PC-3 (cell line): ENCODE data around the gene AP4E1. TPM values are rescaled to one million over a fixed set of nuclear protein-coding genes. Genes with fewer than 3 reads are reported as not detected.

ENCODE experiments used
- ATAC-seq: fragments of 200-7000 bp; cut with Tn5 transposase; 2 replicates; pipeline ENCODE4 v1.9.1; 2020; ENCODE audit warnings: mild to moderate bottlenecking, moderate library complexity
- BruUV-seq: library from RNA; stranded (reverse); fragments of 400-500 nt; replicated peaks from 2 replicates; lab custom pipeline; 2021; lab: Mats Ljungman, UMichigan
- CTCF ChIA-PET: fragments of 300-600 bp; sonication (Branson Sonifier 250); formaldehyde crosslinking; loops from one replicate; lab custom pipeline; 2022; ENCODE audit warnings: antibody characterized with exemption; lab: Charles Lee
- POLR2A ChIA-PET: fragments of 300-600 bp; sonication (Branson Sonifier 250); formaldehyde crosslinking; loops from one replicate; lab custom pipeline; 2022; ENCODE audit warnings: antibody characterized with exemption; ENCODE audit not compliant: unreplicated experiment; lab: Charles Lee
- DNase-seq: peaks from one replicate; pipeline ENCODE4 v3.0.0-alpha.2; 2015
- H2AFZ ChIP-seq: fragments of 300-600 bp; sonication (generic); 2 replicates; pipeline ENCODE4 v1.6.0; 2016; ENCODE audit warnings: antibody characterized with exemption, low read length
- H3F3A ChIP-seq: fragments of 300-600 bp; sonication (generic); one replicate; pipeline ENCODE4 v1.6.0; 2017; ENCODE audit warnings: antibody characterized with exemption, low read length, control low read depth, mild to moderate bottlenecking; ENCODE audit not compliant: unreplicated experiment
- H3K27ac ChIP-seq: fragments of 300-600 bp; sonication (generic); 2 replicates; pipeline ENCODE4 v1.5.1; 2016; ENCODE audit warnings: mild to moderate bottlenecking, low read length
- H3K27me3 ChIP-seq: fragments of 300-600 bp; sonication (generic); 2 replicates; pipeline ENCODE4 v1.6.1; 2016; ENCODE audit warnings: low read length, mixed read lengths
- H3K36me3 ChIP-seq: fragments of 300-600 bp; sonication (generic); 2 replicates; pipeline ENCODE4 v1.6.1; 2016; ENCODE audit warnings: low read depth, mixed run types, low read length, mixed read lengths
- H3K4me1 ChIP-seq: fragments of 300-600 bp; sonication (generic); 2 replicates; pipeline ENCODE4 v1.5.1; 2016; ENCODE audit warnings: low read length; ENCODE audit not compliant: insufficient read depth
- H3K4me2 ChIP-seq: fragments of 300-600 bp; sonication (generic); 2 replicates; pipeline ENCODE4 v1.6.0; 2016; ENCODE audit warnings: low read length
- H3K4me3 ChIP-seq: fragments of 300-600 bp; sonication (generic); 2 replicates; pipeline ENCODE4 v1.5.1; 2016; ENCODE audit warnings: mild to moderate bottlenecking, low read length, mixed read lengths
- H3K79me2 ChIP-seq: fragments of 300-600 bp; sonication (generic); 2 replicates; pipeline ENCODE4 v1.6.1; 2017; ENCODE audit warnings: low read length, mixed read lengths
- H3K9ac ChIP-seq: fragments of 300-600 bp; sonication (generic); 2 replicates; pipeline ENCODE4 v1.6.0; 2016; ENCODE audit warnings: mild to moderate bottlenecking, low read length
- H3K9me2 ChIP-seq: fragments of 300-600 bp; sonication (generic); replicated peaks from 2 replicates; pipeline ENCODE4 v1.6.1; 2016; ENCODE audit warnings: mixed run types, low read length, mixed read lengths
- H3K9me3 ChIP-seq: fragments of 300-600 bp; sonication (generic); 2 replicates; pipeline ENCODE4 v1.6.1; 2016; ENCODE audit warnings: low read length, mixed read lengths
- H4K20me1 ChIP-seq: fragments of 300-600 bp; sonication (generic); 2 replicates; pipeline ENCODE4 v1.6.1; 2016; ENCODE audit warnings: low read length, mixed read lengths
- EZH2 ChIP-seq: fragments of 300-600 bp; sonication (generic); IDR thresholded peaks from one replicate; pipeline ENCODE4 v1.6.1; 2017; ENCODE audit warnings: antibody characterized with exemption, mild to moderate bottlenecking, low read length; ENCODE audit not compliant: unreplicated experiment
- EZH2phosphoT487 ChIP-seq: fragments of 300-600 bp; sonication (generic); IDR thresholded peaks from 2 replicates; pipeline ENCODE4 v1.6.1; 2018; ENCODE audit warnings: mild to moderate bottlenecking, antibody characterized with exemption, low read length, borderline replicate concordance
- intact Hi-C: fragments of 100-400 bp; cut with micrococcal nuclease; formaldehyde crosslinking; loops from 2 replicates; pipeline ENCODE4 v1.9.0; 2023
- total RNA-seq: library from RNA; depleted of rRNA; stranded (reverse); fragments of >200 nt; gene quantifications from 2 replicates; pipeline ENCODE4 v1.2.3, GENCODE V29; 2014
- TF ChIP-seq, protein P1 (sequence below): fragments of 300-600 bp; sonication (generic); conservative IDR thresholded peaks from 2 replicates; pipeline ENCODE4 v1.5.1; 2017; ENCODE audit warnings: antibody characterized with exemption, low read depth, mild to moderate bottlenecking, low read length

The AP4E1 gene
- total RNA-seq, 1 experiment from 2014 or later: 6.0 TPM

GRCh38 chr15:51046016-51046415 lies 137.5 kb downstream of the AP4E1 start:
- Histone ChIP-seq H3F3A (no peaks in the 10 kb centered on the region), H4K20me1 (no peaks in the 10 kb centered on the region), H3K36me3 (no peaks in the 10 kb centered on the region), H3K9me2 (no peaks in the 10 kb centered on the region), H3K4me3 (no peak overlapping the region), H3K27ac (no peak overlapping the region), H3K4me1 (peaks cover 13% of the 10 kb centered on the region), H2AFZ (no peak overlapping the region), H3K79me2 (no peaks in the 10 kb centered on the region), H3K9me3 (no peaks in the 10 kb centered on the region), H3K27me3 (no peaks in the 10 kb centered on the region), H3K9ac (no peak overlapping the region), H3K4me2 (no peak overlapping the region)
- ChIA-PET POLR2A (no interaction called here), CTCF (no interaction called here)
- no peak for DNase-seq
- intact Hi-C loops: no loop called here
- TF ChIP-seq EZH2phosphoT487: no peak
- TF ChIP-seq EZH2: no peak
- TF ChIP-seq, protein P1, sequence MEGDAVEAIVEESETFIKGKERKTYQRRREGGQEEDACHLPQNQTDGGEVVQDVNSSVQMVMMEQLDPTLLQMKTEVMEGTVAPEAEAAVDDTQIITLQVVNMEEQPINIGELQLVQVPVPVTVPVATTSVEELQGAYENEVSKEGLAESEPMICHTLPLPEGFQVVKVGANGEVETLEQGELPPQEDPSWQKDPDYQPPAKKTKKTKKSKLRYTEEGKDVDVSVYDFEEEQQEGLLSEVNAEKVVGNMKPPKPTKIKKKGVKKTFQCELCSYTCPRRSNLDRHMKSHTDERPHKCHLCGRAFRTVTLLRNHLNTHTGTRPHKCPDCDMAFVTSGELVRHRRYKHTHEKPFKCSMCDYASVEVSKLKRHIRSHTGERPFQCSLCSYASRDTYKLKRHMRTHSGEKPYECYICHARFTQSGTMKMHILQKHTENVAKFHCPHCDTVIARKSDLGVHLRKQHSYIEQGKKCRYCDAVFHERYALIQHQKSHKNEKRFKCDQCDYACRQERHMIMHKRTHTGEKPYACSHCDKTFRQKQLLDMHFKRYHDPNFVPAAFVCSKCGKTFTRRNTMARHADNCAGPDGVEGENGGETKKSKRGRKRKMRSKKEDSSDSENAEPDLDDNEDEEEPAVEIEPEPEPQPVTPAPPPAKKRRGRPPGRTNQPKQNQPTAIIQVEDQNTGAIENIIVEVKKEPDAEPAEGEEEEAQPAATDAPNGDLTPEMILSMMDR: no peak
- no TSS peak for BruUV-seq
- no peak for ATAC-seq

GRCh38 chr15:51046799-51047449 lies 138.4 kb downstream of the AP4E1 start:
- no peaks in the 10 kb centered on the region for H3F3A ChIP-seq
- no peaks in the 10 kb centered on the region for H3K27me3 ChIP-seq
- H3K9me3 ChIP-seq: no peaks in the 10 kb centered on the region
- H3K27ac ChIP-seq: no peak overlapping the region
- no peaks in the 10 kb centered on the region for H3K9me2 ChIP-seq
- ATAC-seq (no peak), DNase-seq (peak; percentile 29)
- POLR2A ChIA-PET: no interaction called here
- no TSS peak for BruUV-seq
- CTCF ChIA-PET: no interaction called here
- no peaks in the 10 kb centered on the region for H4K20me1 ChIP-seq
- H3K36me3 ChIP-seq: no peaks in the 10 kb centered on the region
- 0 out of 2 replicates have a peak overlapping the region, but pooled peaks have one; percentile 8 for H3K4me2 ChIP-seq
- intact Hi-C loops: no loop called here
- H3K79me2 ChIP-seq: no peaks in the 10 kb centered on the region
- H3K9ac ChIP-seq: no peak overlapping the region
- H3K4me1 ChIP-seq: peaks cover 13% of the 10 kb centered on the region
- TF ChIP-seq, protein P1: no peak
- no peak for TF ChIP-seq EZH2
- TF ChIP-seq EZH2phosphoT487: no peak
- no peak overlapping the region for H3K4me3 ChIP-seq
- no peak overlapping the region for H2AFZ ChIP-seq

GRCh38 chr15:51048308-51048707 lies 139.8 kb downstream of the AP4E1 start:
- no peak overlapping the region for H3K9ac ChIP-seq
- no peaks in the 10 kb centered on the region for H3K79me2 ChIP-seq
- no peaks in the 10 kb centered on the region for H3K27me3 ChIP-seq
- intact Hi-C loops: no loop called here
- CTCF ChIA-PET: no interaction called here
- no peaks in the 10 kb centered on the region for H3F3A ChIP-seq
- BruUV-seq: no TSS peak
- peaks cover 13% of the 10 kb centered on the region for H3K4me1 ChIP-seq
- H3K27ac ChIP-seq: no peak overlapping the region
- POLR2A ChIA-PET: interaction anchor here (0.6 kb wide), 1 partner anchor 17 kb away, joined by 5 read pairs; no protein-coding TSS in a partner anchor
- H3K9me2 ChIP-seq: no peaks in the 10 kb centered on the region
- DNase-seq (no peak), ATAC-seq (no peak)
- H3K9me3 ChIP-seq: no peaks in the 10 kb centered on the region
- no peaks in the 10 kb centered on the region for H3K36me3 ChIP-seq
- TF ChIP-seq, protein P1: no peak
- TF ChIP-seq EZH2 (no peak), EZH2phosphoT487 (no peak)
- no peaks in the 10 kb centered on the region for H4K20me1 ChIP-seq
- no peak overlapping the region for H3K4me2 ChIP-seq
- no peak overlapping the region for H3K4me3 ChIP-seq
- H2AFZ ChIP-seq: no peak overlapping the region
